Activated CD4-positive, CD25-positive, alpha-beta regulatory T cell (primary cell): ENCODE results near the gene ANO1.

ENCODE experiments used
- DNase-seq, 4 experiments: peaks; one replicate each; lab custom pipeline; 2025; lab: John Stamatoyannopoulos, UW

ANO1 gene

GRCh38 chr11:70139785-70140410 is 61.8 kb downstream of the ANO1 start:
- no peak for DNase-seq

DNA sequence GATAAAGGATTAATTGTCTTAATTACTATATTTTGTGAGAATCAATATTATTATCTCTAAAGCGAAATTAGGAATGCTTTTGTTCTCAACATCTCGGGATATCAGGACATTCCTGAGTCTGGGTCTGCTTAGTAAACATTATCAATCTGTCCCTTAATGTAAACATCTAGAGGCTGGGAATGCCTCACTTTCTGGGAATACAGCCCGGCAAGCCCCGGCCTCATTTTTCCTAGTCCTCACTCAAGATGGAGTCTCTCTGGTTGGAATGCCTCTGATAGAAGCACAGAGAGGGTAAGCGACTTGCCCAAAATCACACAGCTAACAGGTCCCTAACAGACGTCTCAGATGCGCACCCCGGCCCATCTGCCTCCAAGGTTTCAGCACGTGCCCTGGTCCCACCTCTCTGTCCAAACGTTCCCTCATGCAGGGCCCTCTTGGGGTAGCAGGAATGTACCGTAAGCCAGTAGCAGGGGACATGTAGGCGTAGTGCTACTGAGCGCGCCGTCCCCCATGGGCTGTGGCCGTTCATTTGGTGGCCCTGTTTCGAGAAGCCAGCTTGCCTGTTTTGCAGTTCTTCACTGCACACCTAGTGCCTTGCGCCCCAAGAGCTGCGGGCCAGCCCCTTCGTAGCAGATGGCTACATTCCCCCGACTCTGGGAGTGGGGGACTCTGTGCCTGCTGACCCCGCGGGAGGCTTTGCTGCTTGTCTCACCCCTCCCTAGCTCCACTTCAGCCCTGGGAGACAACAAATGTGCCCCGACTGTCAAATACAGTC is 62.8 kb downstream of the ANO1 start:
- DNase-seq: no peak

DNA sequence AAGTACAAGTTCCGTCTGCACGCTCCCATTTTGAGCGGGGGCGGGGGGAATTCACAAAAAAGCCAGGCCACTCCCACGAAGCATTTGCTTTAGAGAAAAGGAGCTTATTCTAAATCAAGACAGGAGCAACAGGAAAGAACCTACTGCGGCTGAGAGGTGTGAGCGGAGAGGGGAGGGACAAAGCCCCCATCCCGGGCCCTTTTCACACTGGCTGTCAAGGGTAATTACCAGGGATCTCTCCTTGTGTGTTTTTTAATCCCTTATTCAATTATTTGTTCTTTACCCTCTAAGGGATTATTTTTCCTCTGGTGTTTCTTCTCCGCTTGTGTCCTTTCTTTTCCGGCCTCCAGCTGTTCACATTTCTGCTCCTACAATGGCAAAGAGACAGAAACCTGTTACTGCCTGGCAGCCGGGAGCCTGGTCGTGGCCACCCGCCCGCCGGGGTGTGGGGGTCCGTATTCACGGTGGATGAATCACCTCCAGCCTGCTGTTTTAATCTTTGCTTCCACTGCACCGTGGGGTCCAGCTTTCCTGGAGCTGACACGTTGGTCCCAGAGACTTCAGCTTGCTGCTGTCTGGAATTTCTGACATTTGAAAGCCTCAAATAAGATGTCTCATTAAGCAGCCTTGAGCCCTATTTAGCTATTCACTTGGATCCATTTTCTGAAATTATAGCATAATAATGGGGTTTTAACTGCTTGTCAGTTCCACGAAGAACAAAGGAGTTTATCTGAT is 63.5 kb downstream of the ANO1 start:
- no peak for DNase-seq

GRCh38 chr11:70142221-70142875 is 64.2 kb downstream of the ANO1 start:
- no peak for DNase-seq

- DNase-seq: no peak
Observed at GRCh38 chr11:70144262-70144661, 66.1 kb downstream of the ANO1 start.

- no peak for DNase-seq
Observed at GRCh38 chr11:70145071-70145470, 67.0 kb downstream of the ANO1 start.

GRCh38 chr11:70145841-70146240 is 67.7 kb downstream of the ANO1 start:
- no peak for DNase-seq

DNA sequence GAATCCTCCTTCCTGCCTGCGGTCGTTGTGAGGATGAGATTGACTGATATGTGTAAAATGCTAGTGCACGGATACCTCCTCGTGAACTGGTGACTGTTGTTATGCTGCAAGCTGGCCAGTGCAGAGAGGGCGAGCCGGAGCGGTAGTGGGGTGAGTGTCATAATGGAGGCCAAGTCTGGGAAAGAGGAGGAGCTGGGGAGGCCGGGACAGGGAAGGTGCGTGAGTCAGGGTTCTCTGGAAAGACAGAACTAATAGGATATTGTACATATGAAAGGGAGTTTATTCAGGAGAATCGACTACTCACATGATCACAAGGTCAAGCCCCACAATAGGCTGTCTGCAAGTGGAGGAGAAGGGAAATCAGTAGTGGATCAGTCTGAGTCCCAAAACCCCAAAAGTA is 68.2 kb downstream of the ANO1 start:
- DNase-seq: no peak

DNA sequence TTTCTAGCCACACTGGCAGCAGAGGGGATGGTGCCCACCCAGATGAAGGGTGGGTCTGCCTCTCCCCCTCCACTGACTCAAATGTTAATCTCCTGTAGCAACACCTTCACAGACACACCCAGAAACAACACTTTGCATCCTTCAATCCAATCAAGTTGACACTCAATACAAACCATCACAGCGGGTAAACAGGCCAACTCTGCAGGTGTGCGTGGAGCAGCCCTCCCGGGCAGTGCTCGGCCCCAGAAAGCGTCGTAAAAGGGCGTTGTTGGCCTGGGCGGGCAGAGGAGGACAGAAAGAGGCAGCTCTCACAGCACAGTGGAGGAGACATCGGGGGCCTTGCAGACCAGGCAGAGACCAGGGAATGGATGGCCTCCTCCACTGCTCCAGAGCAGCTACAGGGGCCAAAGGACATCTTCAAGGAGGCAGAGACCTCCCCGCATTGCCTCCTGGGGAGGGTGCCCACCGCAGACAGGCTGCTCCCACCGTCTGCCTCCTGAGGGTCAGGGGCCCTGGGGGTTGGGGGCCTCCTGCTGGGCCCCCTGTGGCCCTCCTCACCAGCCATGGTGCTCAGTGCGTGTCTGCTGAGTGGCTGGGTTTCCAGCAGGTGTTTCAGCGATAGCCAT is 68.9 kb downstream of the ANO1 start:
- DNase-seq: no peak

GRCh38 chr11:70147668-70148067 is 69.6 kb downstream of the ANO1 start:
- no peak for DNase-seq

- no peak for DNase-seq
Observed at GRCh38 chr11:70151671-70152070, 73.6 kb downstream of the ANO1 start.

- DNase-seq: no peak
Observed at GRCh38 chr11:70153133-70153727, 75.1 kb downstream of the ANO1 start.

DNA sequence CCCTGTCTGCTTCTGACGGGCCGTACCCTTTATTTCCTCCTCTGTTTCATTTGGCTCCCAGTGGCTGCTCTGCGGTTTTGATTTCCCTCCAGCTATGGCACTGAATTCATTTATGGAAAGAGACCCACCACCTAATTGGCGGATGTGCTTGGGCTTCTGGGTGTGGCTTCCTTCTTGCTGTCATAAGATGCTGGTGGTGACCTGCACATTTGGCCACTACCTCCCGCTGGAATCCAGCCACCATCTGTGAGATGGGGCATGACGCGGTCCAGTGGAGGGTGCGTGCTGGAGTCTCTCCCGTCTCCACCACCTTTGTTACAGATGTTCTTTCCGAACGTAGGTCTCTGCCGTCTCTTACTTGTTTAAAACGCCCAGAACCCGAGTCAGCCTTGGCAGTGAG is 77.3 kb downstream of the ANO1 start:
- no peak for DNase-seq

DNA sequence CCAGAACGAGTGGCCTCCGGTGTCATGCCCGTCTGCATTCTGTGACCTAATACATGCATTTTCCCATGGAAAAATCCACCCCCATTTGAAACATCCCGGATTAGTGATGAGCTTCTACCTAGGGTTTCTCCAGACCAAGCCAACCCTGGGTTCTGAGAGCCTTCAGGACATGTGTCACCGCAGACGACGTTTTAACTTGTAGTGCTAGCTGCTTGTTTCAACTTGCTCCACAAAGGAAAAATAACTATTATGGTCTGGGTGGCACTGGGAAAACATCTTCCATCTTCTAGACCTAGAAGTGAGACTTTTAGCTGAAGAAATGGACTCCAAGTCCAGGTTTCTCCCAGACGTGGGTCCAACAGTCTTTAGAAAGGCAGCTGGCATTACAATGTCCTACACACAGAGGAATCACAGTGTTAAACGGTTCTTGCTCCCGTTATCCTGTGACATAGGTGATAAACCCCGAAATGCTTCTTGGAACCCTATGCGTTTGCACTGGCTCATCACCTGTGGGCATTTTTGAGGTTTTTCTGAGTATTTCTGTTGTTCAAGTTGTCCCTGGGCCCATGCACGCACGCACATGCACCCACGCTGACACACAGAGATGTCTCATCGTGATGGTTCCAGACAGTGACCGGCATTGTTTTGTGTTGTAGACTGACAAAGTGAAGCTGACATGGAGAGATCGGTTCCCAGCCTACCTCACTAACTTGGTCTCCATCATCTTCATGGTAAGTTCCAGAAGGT is 78.3 kb downstream of the ANO1 start:
- DNase-seq: no peak

DNA sequence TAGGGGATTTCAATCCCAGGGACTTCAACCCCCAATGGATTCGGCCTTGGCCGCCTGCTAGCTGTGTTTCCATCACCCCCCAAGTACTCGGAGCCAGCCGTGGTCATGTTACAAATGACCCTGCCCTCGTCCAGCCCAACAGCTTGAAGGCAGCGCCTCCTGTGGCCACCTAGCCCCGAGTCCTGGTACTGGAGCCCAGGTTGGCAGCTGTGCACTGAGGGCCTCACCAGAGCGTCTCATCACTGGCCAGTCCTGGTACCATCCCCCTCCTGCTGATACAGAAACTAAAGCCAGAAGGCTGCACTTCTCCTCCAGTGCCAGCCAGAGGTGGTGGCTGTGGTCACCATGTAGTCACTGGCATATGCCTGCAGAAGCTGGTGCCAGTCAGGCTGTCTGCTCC is 80.1 kb downstream of the ANO1 start:
- DNase-seq: no peak

DNA sequence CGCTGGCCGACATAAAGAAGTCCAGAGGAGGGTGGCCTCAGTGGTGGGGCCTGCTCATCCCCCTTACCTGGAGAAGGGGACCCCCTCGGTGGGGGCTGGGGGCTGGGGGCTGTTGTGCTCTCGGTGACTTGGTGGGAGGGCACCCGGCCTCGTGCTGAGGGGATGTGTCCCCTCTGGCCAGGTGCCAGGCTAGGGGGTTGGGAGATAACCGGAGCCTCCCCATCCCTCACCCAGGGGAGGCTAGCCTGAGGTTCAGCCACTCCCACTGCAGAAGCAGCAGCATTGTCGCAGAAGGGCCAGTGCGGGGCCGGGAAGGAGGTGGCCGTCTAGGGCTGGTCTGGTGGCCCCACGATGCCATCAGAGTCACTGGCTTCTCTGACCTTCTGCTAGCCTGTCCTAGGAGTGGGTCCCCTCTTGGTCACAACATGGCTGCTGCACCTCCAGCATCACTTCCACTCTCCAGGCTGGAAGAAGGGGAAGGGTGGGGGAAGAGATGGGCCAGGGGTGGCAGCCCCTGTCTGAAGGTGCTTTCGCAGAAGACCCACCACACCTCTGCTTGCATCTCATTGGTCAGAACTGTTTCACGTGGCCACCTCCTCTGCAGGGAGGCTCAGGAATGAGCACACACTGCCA is 80.8 kb downstream of the ANO1 start:
- no peak for DNase-seq

GRCh38 chr11:70159627-70160570 is 81.8 kb downstream of the ANO1 start:
- DNase-seq: no peak

GRCh38 chr11:70161043-70161625 is 83.0 kb downstream of the ANO1 start:
- no peak for DNase-seq

DNA sequence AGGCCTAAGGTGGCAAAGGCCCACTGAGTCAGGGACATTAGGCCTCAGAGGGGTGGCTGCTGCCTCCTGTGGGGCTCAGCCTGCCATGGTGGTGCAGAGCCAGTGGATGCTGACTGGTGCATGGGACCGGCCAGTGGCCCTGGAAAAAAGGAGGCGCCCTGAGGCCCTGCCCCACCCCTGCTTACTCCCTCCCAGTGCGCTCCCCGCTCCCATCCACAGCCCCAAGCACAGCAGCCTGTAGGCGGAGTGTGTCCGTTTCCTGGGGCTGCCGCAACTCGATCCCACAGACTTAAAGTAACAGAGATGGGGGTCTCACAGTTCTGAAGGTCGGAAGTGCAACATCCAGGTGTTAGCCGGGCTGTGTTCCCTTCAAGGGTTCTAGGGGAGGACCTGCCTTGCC is 86.6 kb downstream of the ANO1 start:
- DNase-seq: no peak
